GM21381 (cell line): ENCODE data around the gene MTR.

ENCODE experiments used
- ATAC-seq: cut with Tn5 transposase; IDR thresholded peaks from one replicate; pipeline ENCODE4 v1.9.1; 2021; ENCODE audit warnings: mild to moderate bottlenecking, moderate library complexity; ENCODE audit not compliant: unreplicated experiment

Gene MTR

DNA sequence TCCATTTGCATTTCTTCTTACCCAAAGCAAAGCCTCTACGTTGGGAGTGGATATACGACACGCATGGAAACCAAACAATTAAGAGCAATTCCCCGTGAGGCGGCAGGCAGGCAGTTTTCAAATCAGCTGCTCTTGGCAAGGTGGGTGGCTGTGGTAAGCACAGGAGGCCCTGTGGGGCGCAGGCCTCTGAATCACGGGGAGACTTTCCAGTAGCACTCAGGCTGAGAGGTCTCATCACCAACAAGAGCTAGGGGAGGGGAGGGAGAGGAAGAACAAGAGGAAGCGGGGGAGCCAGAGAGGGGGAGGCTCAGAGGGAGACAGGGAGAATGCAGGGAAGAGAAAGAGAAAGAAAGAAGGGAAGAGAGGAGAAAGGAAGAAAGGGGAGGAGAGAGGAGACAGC is 152.7 kb downstream of the MTR start:
- ATAC-seq, result no peak

DNA sequence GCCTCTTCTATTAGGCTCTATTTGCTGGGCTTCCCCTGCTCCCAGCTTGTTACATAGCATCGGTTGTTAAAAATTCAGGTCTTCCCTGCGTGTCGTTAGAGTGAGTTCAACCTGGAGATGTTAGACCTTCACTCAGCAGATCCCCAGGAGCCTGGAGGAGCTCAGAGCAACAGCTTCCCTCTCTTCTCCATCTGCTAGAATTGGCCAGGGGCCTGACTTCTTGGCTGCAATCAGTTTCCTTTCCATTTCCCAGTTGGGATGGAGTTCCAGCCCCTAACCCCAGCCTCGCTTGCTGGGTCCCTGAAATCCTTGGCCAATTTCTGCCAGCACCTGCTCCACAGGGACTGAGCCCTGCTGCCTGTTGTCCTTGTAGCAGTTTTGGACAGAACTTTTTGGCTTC is 153.3 kb downstream of the MTR start:
- ATAC-seq, result no peak

DNA sequence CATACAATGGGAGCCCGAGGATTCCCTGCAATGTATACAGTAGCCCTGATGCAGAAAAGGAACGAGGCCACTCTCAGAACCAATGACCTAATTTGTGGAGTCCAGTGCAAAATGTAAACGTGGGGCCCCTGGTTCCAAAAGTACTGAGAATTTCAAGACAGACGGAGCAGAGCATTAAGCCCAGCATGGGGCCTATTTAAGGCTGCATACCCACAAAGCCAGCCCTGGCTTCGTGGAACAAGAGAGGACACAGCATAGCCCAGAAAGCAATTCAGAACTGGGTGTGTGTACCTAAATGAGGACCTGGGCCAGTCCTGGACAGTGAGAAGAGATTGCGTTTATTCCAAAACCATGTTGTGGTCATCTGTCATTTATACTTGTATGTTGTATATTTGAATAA is 153.9 kb downstream of the MTR start:
- ATAC-seq, result no peak

DNA sequence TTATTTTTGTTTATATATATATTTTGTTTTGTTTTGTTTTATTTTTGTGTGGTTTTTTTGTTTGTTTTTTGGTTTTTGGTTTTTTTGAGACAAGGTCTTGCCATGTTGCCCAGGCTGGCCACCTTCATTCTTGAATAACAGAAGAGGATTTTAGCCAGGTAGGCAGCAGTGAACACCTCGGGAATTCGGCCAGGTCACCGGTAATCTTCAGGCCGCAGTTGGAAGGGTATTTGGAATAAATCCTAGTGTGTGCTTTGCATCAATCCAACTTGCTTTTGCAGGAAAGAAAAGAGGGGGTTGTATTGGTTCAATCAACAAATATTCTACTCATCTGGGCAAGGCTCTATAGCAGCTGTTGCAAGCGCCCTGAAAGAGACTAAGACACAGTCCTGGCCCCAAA is 155.3 kb downstream of the MTR start:
- ATAC-seq, result no peak

DNA sequence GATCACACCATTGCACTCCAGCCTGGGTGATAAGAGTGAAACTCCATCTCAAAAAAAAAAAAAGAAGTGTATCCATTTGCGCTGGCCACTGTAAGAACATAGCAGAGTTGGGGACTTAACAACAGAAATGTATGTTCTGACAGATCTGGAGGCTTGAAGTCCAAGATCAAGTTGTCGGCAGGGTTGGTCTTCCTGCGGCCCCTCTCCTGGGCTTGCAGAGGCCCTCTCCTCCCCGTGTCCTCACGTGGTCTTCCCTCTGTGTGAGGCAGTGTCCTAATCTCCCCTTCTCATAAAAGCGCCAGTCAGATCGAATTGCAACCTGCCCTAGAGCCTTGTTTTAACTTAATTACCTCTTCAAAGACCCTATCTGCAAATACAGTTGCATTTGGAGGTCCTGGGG is 156.6 kb downstream of the MTR start:
- no peak for ATAC-seq

DNA sequence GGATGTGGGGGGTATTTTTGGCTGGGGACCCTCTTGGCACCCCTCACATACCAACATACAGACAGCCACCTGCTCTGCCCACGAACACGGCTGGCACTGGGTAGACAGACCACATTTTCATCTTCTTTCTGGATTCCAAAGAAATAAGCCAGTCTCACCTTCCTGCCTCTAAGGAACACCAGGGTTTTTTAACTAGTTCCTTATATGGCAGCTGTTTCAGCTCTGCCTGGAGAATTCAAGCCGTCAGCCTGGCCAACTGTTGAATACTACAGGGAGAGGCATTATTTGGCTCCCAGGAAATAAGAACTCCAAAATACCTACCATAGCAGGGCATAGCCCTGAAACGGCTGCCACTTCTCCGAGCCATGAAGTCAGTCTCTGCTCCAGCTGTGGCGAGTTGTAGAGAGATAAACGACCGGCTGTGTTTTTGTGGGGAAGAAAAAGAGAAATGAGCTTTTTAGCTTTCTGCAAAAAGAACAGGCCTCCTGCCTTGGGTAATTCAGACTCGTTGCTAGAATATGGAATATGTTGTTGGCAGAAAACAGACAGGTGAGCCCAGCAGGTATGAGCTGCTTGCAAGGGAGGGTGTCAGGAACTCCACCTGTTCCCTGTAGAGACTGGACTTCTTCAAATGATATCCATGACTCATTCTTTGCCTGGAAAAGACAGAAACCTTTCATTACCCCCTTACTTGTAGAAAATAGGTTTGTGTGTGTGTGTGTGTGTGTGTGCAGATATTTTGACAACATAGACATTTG is 157.3 kb downstream of the MTR start:
- no peak for ATAC-seq

DNA sequence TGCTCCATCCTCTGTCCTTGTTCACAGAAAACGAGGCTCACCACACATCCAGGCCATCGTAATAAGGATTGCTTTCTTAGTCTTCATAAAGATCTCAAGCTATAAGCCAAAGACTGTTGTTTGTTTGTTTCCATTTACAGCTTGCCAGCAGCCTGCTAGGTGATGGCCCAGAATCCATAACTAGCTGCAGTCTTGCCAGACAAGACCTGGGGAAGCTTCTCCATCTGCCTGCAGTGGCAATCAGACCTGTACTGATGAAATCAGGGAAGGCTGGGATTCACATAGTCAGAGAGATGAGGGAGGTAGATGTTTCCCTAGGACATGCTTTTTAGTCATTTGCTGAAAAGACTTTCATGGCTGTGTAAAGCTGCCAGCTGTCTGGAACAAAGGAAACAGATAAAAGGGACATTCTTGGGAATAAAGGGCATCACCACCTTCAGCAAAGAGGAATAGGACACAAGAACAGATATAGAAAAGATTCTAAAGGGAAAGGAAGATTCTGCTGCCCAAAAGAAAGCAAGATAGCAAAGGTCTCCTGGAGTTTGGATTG is 158.1 kb downstream of the MTR start:
- ATAC-seq, result no peak
